Measurements from ENCODE around the gene TMEM132A. TPM values are rescaled to one million over a fixed set of nuclear protein-coding genes. Genes with fewer than 3 reads are reported as not detected.

TMEM132A gene
- polyA plus RNA-seq, 1 experiment: 17.9 TPM

DNA sequence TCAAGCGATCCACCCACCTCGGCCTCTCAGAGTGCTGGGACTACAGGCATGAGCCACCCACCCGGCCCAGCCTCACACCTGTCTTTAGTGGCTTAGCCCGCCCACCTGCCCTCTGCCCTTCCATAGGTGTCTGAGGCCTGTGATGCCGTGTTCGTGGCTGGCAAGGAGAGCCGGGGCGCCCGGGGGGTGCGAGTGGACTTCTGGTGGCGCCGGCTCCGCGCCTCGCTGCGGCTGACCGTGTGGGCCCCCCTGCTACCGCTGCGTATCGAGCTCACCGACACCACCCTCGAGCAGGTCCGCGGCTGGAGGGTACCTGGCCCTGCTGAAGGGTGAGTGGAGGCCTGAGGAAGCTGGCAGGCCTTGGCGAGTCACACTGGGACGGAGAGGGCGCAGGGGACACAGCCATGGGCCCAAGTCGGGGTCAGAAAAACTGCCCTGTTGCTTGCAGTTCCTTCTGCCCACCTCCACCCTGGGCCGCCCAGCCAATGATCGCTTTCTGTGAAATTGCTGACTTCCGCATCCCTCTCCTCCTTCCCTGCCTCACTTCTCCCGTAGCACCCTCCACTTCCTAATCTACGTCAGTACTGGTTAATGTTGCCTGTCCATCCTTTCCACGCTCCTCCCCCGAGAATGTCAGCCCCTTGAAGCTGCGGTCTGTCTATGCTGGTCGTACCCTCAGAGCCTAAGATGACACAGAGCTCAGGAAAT is 9.3 kb downstream of the TMEM132A start:
- POLR2A ChIA-PET: no interaction called here
- no peak for TF ChIP-seq CTCF (IDR thresholded peaks at IDR 0.05; ENCODE audit: insufficient read depth, low read depth, low read length)
- CTCF ChIA-PET: interaction anchor here (0.9 kb wide), 1 partner anchor 36 kb away, joined by 3 read pairs; no protein-coding TSS in a partner anchor
- DNase-seq (ENCODE audit: low read depth): no peak
- H3K27me3 ChIP-seq (ENCODE audit: control insufficient read depth, insufficient read depth, low read length): no peaks in the 10 kb centered on the region
- peaks cover 13% of the 10 kb centered on the region for H3K36me3 ChIP-seq (ENCODE audit: control insufficient read depth, insufficient read depth, low read length)
- no peak overlapping the region for H3K4me3 ChIP-seq (ENCODE audit: low read depth, low read length)

DNA sequence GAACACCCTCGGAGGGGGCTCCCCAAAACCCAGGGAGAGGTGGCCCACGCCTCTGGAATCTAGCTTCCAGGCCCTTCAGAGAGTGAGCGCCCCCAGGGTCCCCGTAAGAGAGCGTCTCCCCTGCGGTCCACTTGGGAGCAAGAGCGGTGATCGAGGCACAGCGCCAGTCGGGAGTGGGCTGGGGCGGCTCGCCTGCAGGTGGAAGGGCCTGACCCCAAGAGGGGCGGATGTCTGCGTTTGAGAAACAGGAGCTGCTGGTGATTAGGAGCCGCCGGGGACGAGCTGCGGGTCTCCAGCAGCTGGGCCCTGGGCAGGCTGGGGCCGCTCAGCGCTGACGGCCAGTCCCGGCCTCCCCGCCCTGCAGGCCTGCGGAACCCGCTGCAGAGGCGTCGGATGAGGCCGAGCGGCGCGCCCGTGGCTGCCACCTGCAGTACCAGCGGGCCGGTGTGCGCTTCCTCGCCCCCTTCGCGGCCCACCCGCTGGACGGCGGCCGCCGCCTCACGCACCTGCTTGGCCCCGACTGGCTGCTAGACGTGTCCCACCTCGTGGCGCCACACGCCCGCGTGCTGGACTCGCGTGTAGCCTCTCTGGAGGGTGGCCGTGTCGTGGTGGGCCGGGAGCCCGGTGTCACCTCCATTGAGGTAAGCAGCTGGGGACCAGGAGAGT is 10.0 kb downstream of the TMEM132A start:
- Histone ChIP-seq H3K4me3 (ENCODE audit: low read depth, low read length) (no peak overlapping the region), H3K27me3 (ENCODE audit: control insufficient read depth, insufficient read depth, low read length) (no peaks in the 10 kb centered on the region), H3K36me3 (ENCODE audit: control insufficient read depth, insufficient read depth, low read length) (peaks cover 10% of the 10 kb centered on the region)
- CTCF ChIA-PET: interaction anchor here (0.9 kb wide), 1 partner anchor 35 kb away, joined by 3 read pairs; no protein-coding TSS in a partner anchor
- no peak for DNase-seq (ENCODE audit: low read depth)
- POLR2A ChIA-PET: no interaction called here
- TF ChIP-seq CTCF (IDR thresholded peaks at IDR 0.05; ENCODE audit: insufficient read depth, low read depth, low read length): no peak

DNA sequence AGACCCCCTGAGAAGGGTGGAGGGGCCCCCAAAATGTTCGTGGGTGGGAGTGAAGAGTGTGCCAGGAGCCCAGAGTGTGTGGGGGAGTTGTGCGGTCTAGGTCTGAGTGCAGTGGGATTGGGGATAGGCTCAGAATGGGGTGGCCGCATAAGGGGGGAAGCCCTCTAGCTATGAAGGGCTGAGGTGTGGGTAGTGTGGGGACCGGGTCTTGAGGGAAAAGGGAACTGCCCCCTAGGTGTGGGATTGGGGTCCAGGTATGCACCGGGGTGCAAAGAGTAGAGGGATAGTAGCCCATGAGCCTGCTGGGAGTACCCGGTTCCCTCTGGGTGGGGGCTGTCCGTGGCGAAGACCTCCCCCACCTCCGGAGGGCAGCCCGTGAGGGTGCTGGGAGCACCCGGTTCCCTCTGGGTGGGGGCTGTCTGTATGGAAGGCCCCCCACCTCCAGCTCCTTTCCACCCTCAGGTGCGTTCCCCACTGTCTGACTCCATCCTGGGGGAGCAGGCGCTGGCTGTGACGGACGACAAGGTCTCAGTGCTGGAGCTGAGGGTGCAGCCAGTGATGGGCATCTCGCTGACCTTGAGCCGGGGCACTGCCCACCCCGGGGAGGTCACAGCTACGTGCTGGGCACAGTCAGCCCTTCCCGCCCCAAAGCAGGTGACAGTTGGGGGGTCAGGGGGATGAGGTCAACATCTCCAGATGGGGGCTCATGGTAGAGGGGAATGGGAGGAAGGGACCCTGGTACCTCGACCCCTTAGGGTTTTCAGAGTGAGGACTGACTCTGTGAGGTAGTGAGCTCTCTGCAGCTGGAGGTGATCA is 10.7 kb downstream of the TMEM132A start:
- DNase-seq (ENCODE audit: low read depth): no peak
- CTCF ChIA-PET: no interaction called here
- Histone ChIP-seq H3K36me3 (ENCODE audit: control insufficient read depth, insufficient read depth, low read length) (peaks cover 10% of the 10 kb centered on the region), H3K27me3 (ENCODE audit: control insufficient read depth, insufficient read depth, low read length) (no peaks in the 10 kb centered on the region), H3K4me3 (ENCODE audit: low read depth, low read length) (no peak overlapping the region)
- POLR2A ChIA-PET: no interaction called here
- no peak for TF ChIP-seq CTCF (IDR thresholded peaks at IDR 0.05; ENCODE audit: insufficient read depth, low read depth, low read length)

GRCh38 chr11:60935676-60936442 is 11.6 kb downstream of the TMEM132A start:
- Histone ChIP-seq H3K27me3 (ENCODE audit: control insufficient read depth, insufficient read depth, low read length) (no peaks in the 10 kb centered on the region), H3K36me3 (ENCODE audit: control insufficient read depth, insufficient read depth, low read length) (peaks cover 10% of the 10 kb centered on the region), H3K4me3 (ENCODE audit: low read depth, low read length) (no peak overlapping the region)
- POLR2A ChIA-PET: no interaction called here
- CTCF ChIA-PET: interaction anchor here (0.8 kb wide), 1 partner anchor 76 kb away, joined by 3 read pairs; no protein-coding TSS in a partner anchor
- TF ChIP-seq CTCF (IDR thresholded peaks at IDR 0.05; ENCODE audit: insufficient read depth, low read depth, low read length): no peak
- DNase-seq (ENCODE audit: low read depth): no peak
